ENCODE data around the gene PRR15L. TPM values are rescaled to one million over a fixed set of nuclear protein-coding genes. Genes with fewer than 3 reads are reported as not detected.

Gene PRR15L
- 0.08 to 0.33 TPM (median 0.12 TPM) in 5 replicates for total RNA-seq (2022; extraction: Qiagen RNA extraction; ENCODE audit: low read depth)

DNA sequence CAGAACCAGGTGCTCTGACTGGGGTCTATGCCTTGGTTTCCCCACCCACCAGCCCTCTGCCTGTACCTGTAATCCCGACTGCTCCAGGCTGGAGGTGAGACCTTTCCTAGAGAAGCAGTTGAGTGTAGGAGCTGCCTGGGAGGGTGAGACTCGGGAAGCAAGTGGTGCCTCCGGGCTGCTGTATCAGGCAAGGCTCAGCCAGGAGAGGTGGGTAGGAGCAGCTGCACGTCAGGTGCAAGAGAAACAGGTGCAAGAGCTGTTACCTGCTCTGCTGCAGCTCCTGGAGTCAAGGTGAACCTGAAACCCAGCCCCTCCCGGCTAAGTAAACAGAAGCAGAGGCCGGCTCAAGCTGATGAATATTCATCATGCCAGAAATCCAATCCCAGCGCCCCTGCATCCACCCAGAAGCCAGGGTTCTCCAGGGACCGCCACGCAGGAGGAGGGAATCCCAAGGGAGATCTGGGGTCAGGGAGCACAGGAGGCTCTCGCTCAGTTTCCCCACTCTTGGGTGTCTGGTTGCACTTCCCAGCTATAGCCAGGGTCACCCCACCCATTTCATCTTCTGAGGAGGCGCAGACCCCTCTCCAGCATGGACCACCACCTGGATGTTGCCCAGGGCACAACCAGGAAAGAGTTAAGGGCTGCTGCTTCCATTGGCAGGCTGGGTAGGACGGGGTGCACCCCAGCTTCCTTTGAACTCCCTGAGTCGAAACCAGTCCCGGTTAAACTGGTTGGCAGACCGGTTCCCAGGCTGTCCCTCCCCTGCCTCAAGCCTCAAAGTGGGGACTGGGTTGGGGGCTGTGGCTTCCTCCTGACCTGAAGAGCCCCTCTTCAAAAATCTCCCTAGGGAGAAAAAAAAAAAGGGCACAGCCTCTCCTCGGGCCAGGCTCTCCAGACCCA, at the start of gene PRR15L:
Gene PRR15L (minus strand): TSS at position 293 of the 900 bp plus-strand sequence. CDS start 4,649 bp downstream, outside the sequence.

GRCh38 chr17:47970725-47971499, 13.2 kb upstream of the PRR15L start, which contains the start of gene CDK5RAP3:
CDK5RAP3 (plus strand) TSS chr17:47971113; CDS start chr17:47971147, 34 bp downstream.

GRCh38 chr17:47941246-47942095, 16.2 kb downstream of the PRR15L start, which contains the start of gene PNPO:
PNPO (plus strand) TSS chr17:47941571; CDS start chr17:47941676, 105 bp downstream.

Other genes starting within 250 kb of the PRR15L start
- 0.10 TPM in 2 of 5 replicates, not detected in the others for gene TBX21, start 224.6 kb downstream of the PRR15L start, total RNA-seq (2022; extraction: Qiagen RNA extraction; ENCODE audit: low read depth)
- gene OSBPL7, start 136.1 kb downstream of the PRR15L start, total RNA-seq (2022; extraction: Qiagen RNA extraction; ENCODE audit: low read depth), result 7.5 to 11.0 TPM (median 9.1 TPM) in 5 replicates
- gene MRPL10, start 126.3 kb downstream of the PRR15L start, total RNA-seq (2022; extraction: Qiagen RNA extraction; ENCODE audit: low read depth), result 87.4 to 119 TPM (median 92.5 TPM) in 5 replicates
- gene LRRC46, start 126.2 kb downstream of the PRR15L start, total RNA-seq (2022; extraction: Qiagen RNA extraction; ENCODE audit: low read depth), result 2.8 to 4.8 TPM (median 3.4 TPM) in 5 replicates
- 28.7 to 40.0 TPM (median 33.7 TPM) in 5 replicates for gene SCRN2, start 116.6 kb downstream of the PRR15L start, total RNA-seq (2022; extraction: Qiagen RNA extraction; ENCODE audit: low read depth)
- 2.5 to 3.1 TPM (median 3.0 TPM) in 5 replicates for gene SP6, start 106.7 kb downstream of the PRR15L start, total RNA-seq (2022; extraction: Qiagen RNA extraction; ENCODE audit: low read depth)
- gene SP2, start 61.6 kb downstream of the PRR15L start, total RNA-seq (2022; extraction: Qiagen RNA extraction; ENCODE audit: low read depth), result 15.7 to 18.9 TPM (median 18.4 TPM) in 5 replicates
- gene PNPO, start 16.3 kb downstream of the PRR15L start, total RNA-seq (2022; extraction: Qiagen RNA extraction; ENCODE audit: low read depth), result 18.7 to 21.1 TPM (median 20.3 TPM) in 5 replicates
- 90.4 to 113 TPM (median 99.0 TPM) in 5 replicates for gene CDK5RAP3, start 13.2 kb upstream of the PRR15L start, total RNA-seq (2022; extraction: Qiagen RNA extraction; ENCODE audit: low read depth)
- gene COPZ2, start 79.9 kb upstream of the PRR15L start, total RNA-seq (2022; extraction: Qiagen RNA extraction; ENCODE audit: low read depth), result 12.3 to 21.4 TPM (median 15.6 TPM) in 5 replicates
- gene NFE2L1, start 90.5 kb upstream of the PRR15L start, total RNA-seq (2022; extraction: Qiagen RNA extraction; ENCODE audit: low read depth), result 95.1 to 114 TPM (median 108 TPM) in 5 replicates
- gene CBX1, start 143.6 kb upstream of the PRR15L start, total RNA-seq (2022; extraction: Qiagen RNA extraction; ENCODE audit: low read depth), result 76.8 to 117 TPM (median 90.4 TPM) in 5 replicates
- 26.9 to 28.1 TPM (median 27.5 TPM) in 5 replicates for gene SNX11, start 149.9 kb upstream of the PRR15L start, total RNA-seq (2022; extraction: Qiagen RNA extraction; ENCODE audit: low read depth)

All from A549 treated with RU486 at 1 μM for 4 hours (cell line).